Fibroblast of skin of right biceps (primary cell): Measurements from ENCODE around the gene TAOK2.
A peak's percentile ranks its signal among the peaks of the same experiment; 100 is the strongest.
"Not testable (repeated sequence)": the region's sequence is repeated elsewhere in the genome, so short reads cannot be mapped to it uniquely, and the experiment has no call there.

ENCODE experiments used
- DNase-seq: peaks from one replicate; pipeline ENCODE4 v3.0.0-alpha.2; 2013

TAOK2 gene

DNA sequence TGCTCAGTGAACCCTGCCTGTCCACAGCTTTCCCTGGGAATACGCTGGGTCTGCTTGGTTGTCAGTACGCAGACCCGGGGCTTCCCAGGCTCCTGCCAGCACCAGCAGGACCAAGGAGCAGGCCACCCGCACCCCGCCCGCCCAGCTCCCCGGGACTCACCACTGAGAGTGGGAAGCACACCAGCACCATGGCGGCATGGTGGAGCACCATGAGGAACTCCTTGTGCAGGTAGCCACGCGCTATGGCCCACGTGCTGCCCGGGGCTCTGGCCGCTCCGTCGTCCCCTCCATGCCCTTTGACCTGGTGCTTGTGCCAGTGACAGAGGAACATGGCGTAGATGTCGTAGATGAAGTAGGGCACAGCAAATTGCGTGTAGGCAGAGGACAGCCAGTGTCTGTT lies 52.8 kb downstream of the TAOK2 start:
- no peak for DNase-seq

DNA sequence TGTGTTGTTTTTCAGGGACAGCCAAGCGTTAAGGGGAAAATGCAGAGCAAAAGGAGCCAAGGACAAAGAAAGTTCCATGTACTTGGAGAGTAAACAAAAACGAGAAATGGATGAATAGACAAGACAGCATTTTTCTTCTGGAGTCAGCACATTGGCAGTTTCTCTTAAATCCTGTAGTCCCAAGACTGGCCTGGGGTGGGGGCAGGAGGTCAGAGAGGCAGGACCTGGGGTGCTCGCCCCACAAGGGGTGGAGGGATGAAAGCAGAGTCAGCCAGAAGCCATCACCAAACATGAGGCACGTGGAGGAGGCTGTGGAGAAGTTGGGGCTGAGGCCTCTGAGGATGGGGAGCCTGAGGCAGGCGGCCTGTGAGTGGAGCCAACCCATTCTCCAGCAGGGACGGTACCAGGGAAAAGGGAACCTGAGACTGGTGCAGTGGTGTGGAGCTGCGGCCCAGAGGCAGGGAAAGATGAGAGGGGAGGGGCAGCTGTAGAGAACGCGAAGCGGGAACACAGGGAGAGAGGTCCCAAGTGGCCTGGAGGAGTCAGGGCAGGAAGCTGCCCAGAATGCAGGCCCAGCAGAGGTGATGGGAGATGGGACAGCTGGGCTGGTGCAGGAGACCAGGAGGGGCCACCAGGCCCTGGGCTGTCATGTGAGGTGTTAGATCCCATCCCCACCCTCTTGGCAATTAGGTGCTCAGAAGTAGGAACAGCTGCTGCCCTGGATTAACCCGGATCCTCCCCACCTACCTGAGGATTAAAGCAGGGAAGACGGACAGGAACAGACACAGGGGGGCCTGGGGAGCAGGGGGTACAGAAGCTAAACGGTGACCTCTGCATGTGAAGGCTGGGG lies 54.1 kb downstream of the TAOK2 start:
- DNase-seq, result no peak

DNA sequence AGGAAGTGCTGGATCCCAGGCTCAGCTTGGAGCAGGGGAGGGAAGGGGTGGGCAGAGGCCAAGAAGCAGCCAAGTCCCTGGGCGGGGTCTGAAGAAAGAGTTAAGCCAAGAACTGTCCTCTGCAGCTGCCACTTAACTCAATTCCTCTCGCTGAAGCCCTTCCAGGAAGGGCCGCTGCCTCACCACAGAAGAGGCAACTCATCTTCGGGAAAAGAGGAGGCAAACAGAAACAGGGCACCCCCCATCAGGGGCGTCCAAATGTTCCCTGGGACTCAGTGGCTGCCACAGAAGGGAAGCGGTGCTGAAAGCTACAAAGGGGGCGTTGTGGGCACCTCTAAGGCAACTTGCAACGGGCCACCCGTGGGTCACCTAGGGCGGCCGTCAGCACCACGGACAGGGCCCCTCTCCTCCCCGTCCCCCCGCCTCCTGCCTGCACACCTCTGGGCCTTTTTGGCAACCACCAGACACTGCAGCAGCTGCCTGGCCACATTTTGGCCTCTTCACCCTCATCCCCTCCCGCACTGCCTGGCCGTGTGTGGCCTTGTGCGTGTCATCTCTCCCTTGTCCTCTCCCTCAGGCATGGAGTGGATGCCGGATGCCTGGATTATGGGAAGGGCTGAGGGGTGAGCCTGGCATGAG lies 54.9 kb downstream of the TAOK2 start:
- DNase-seq, result no peak

DNA sequence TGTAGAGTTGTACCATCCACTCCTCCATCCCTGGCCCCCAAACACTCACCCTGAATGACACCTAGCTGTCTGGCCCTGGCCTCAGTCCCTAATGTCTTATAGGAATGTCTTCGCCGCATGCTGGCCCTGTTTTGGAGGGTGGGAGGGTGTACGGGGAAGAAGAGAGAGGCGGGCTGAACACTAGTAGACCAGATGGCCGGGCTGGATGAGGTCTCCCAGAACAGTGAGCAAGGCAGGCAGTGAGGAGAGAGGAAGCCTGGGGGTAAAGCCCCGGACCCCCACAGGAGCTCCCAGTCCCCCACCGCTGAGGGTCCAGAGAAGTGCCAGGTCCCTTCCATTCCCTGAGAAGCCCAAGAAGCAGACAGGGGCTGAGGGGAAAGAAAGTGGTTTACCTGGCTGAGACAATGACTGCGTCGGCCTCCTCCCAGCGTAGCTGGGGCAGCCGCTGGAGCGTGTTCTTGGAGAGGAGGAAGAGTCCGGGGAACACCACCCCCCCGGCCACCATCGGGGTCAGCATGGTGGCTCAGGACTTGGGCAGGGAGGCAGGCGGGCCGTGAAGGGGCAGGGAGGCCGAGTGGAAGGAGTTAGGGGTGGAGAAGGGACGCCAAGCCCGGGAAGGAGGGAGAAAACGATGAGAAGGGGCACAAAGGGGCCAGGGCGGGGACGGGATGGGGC lies 56.5 kb downstream of the TAOK2 start:
- no peak for DNase-seq

DNA sequence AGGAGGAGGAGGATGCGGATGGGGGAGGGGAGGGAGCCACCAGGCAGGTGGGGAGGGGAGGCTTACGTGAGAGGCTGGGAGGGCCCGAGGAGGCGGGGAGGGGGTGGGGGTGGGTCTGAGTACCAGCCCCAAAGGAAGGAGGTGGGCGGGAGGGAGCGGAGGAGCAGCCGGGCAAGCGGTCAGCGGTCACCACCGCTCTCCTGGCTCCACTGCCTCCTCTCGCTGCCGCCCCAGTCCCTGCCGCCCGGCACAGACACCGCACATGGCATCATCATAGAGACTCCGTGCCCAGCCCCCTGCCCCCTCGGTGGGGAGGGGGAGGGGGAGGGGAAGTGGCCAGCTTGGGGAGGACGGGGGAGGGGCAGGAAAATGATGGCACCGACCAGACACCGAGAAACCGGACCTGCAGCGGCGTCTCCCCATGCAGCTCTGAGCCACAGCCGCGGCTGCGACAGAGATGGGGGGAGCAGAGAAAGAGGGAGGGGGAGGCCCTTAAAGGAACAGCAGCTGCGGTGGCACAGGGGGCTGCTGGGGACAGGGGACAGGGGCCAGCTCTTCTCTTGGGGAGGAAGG lies 57.3 kb downstream of the TAOK2 start, which contains the start of gene TLCD3B:
Gene TLCD3B (minus strand): TSS at position 431 of the 573 bp plus-strand sequence. CDS start 744 bp downstream, outside the sequence.
- DNase-seq, result no peak

DNA sequence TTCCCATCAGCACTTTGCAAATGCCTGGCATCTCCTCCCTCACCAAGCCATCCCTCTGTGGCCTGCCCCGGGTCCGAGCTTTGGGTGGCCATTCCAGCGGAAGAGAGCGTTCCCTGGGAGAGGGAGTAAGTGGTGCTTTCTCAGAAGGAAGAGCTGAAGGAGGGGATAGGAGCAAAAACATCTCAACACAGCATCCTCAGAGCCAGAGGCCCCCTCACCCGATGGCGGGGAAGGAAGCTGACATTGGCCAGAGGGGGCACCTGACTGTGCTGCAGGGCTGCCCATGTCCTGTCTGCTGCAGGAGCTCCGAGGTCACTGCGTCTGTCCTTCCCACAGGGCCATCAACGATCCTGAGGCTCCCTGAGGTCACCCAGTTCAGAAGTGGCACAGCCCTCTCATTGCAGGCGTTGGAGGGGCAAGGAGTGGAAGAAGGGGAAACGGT lies 57.8 kb downstream of the TAOK2 start:
- DNase-seq, result no peak

DNA sequence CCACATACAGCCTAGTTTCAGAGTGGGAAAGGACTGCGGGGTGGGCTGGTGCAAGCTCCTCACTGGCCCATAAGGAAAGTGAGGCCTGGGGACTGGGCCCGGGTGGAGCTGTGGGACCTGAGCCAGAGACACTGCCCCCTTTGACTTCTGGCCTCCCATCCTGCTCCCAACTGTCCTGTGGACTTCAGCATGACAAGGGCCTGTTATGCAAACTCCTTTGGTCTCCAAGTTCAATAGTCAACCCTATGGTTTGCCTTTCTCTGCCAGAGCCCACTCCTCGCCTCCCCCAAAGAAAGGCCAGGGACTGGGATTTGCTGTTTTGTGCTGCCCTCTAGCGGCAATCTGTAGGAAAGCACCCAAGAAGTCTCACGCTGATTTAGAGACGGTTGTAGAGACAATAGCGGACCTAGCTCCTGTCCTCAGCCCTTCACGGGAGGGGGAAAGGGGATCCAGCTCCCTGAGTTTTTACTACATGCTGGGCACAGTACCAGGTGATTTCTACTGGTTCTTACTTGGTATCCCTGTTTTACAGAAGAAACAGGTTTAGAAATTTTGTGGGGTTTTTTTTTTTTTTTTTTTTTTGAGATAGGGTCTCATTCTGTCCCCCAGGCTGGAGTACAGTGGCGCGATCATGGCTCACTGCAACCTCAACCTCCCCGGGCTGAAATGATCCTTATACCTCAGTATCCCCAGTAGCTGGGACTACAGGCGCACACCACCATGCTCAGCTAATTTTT lies 58.6 kb downstream of the TAOK2 start:
- peak; percentile 64 for DNase-seq

DNA sequence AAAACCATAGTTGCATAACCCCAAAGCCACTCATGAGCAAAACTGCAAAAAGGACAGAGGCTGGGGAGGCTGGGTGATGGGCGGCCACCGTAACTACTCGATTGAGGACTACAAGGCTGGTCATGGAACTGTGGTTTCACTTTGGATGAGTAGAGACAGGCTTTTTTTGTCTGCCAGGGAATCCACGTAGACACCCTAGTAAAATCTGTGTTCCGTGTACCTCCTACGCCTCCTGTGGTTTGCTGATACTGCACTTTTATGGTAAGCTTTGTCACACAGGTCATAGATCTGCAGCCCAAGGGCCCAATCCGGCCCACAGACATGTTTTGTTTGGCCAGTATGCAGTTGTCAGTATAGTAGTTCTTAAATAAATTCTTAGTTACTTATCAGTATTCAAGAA lies 59.6 kb downstream of the TAOK2 start:
- no peak for DNase-seq

DNA sequence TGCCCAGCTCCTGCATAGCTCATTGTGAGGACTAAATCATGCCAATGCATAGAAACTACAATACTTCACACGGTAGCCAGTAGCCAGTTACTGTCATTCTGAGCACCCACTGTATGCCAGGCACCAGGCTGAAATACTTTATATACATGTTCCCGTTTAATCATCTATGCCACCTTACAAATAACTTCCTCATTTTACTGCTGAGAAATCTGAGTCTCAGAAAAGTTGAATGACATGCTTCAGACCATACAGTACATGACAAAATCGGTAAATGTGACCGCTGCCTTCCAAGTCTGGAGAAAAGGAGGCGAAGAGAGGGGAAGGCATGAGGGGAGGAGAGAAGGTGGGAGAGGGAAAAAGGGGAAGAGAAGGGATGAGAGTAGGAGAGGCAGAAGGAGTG lies 66.6 kb downstream of the TAOK2 start:
- DNase-seq, result no peak

DNA sequence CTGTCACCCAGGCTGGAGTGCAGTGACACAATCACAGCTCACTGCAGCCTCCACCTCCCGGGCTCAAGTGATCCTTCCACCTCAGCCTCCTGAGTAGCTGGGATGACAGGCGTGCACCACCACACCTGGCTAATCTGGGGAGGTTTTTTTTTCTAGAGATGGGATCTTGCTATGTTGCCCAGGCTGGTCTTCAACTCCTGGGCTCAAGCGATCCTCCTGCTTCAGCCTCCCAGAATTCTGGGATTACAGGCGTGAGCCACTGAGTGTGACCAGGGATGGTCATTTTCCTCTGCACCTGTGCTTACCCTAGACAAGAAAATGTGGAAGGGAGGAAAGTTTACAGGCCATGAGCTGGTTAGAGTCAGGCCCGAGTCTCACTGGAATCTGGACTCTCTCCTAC lies 67.0 kb downstream of the TAOK2 start:
- DNase-seq, result not testable (repeated sequence)

DNA sequence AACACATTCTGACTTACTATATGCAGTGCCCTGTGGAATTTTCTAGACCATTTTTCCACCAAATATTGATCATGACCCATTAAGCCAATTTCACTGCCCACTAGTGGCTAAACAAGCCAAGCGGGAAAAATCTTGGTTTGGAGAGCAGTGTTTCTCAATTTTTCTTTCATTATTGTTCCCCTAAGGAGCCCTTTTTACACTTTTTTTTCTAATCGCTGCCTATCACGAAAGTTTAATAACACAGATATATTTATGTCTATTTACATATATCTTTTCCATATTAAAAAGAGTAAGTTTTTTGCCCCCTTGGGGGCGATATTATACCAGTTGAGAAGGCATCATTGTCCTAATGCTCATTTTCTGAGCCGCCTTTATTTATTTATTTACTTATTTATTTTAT lies 68.2 kb downstream of the TAOK2 start:
- peak; percentile 43 for DNase-seq
